AG04449 (cell line): Measurements from ENCODE around the gene LRP8.

Experiments used
- CTCF ChIA-PET: fragments of 350-600 bp; formaldehyde crosslinking; extraction: SDS; loops from one replicate; lab custom pipeline; 2021; ENCODE audit warnings: antibody characterized with exemption; lab: Yijun Ruan, JAX
- POLR2A ChIA-PET: fragments of 400-600, 350-600 bp; formaldehyde crosslinking; extraction: SDS; loops from one replicate; lab custom pipeline; 2020; ENCODE audit warnings: antibody characterized with exemption, inconsistent platforms; lab: Yijun Ruan, JAX
- DNase-seq: peaks from one replicate; pipeline ENCODE4 v3.0.0-alpha.2; 2010; ENCODE audit warnings: low read depth, low spot score
- H3K4me3 ChIP-seq: 2 replicates; pipeline ENCODE4 v1.5.1; 2011; ENCODE audit warnings: low read depth, mild to moderate bottlenecking, control low read depth, low read length
- TF ChIP-seq, protein P1 (sequence below): IDR thresholded peaks from one replicate; pipeline ENCODE4 v1.5.1; 2011; ENCODE audit warnings: mild to moderate bottlenecking, moderate library complexity, low read length, control low read depth, inconsistent platforms; ENCODE audit not compliant: insufficient read depth; ENCODE audit errors: missing control alignments

The LRP8 gene

DNA sequence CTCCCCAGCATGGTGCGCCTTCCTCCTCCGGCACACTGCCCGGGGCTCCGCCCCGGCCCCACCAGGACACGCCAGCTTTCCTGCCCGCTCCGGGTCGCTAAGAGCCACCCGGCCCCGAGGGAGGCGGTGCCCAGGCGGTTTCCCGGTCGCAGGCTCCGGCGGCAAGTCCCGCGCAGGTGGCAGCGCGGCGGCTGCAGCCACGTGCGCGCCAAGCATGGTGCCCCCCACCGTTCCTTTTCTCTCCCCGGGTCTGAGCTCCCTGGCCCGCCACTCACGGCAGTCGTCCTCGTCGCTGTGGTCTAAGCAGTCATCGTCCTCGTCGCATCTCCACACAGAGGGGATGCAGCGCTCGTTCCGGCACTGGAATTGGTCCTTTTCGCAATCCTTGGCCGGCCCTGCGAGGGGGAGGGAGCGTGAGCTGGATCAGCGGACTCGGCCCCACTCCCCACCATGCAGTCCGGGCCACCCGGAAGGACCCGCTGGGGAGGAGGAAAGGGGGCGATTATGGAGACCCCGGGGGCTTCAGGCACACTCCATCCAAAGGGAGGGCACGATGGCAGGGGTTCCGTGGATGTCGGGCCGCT, 1.2 kb downstream of the LRP8 start:
- ChIA-PET POLR2A (no interaction called here), CTCF (interaction anchor here (1.1 to 3.3 kb wide), 2 partner anchors 49 to 67 kb away, joined by 4 to 10 read pairs; no protein-coding TSS in a partner anchor)
- TF ChIP-seq, protein P1, sequence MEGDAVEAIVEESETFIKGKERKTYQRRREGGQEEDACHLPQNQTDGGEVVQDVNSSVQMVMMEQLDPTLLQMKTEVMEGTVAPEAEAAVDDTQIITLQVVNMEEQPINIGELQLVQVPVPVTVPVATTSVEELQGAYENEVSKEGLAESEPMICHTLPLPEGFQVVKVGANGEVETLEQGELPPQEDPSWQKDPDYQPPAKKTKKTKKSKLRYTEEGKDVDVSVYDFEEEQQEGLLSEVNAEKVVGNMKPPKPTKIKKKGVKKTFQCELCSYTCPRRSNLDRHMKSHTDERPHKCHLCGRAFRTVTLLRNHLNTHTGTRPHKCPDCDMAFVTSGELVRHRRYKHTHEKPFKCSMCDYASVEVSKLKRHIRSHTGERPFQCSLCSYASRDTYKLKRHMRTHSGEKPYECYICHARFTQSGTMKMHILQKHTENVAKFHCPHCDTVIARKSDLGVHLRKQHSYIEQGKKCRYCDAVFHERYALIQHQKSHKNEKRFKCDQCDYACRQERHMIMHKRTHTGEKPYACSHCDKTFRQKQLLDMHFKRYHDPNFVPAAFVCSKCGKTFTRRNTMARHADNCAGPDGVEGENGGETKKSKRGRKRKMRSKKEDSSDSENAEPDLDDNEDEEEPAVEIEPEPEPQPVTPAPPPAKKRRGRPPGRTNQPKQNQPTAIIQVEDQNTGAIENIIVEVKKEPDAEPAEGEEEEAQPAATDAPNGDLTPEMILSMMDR: no peak
- H3K4me3 ChIP-seq: peak overlapping the region; percentile 67
- DNase-seq: no peak

DNA sequence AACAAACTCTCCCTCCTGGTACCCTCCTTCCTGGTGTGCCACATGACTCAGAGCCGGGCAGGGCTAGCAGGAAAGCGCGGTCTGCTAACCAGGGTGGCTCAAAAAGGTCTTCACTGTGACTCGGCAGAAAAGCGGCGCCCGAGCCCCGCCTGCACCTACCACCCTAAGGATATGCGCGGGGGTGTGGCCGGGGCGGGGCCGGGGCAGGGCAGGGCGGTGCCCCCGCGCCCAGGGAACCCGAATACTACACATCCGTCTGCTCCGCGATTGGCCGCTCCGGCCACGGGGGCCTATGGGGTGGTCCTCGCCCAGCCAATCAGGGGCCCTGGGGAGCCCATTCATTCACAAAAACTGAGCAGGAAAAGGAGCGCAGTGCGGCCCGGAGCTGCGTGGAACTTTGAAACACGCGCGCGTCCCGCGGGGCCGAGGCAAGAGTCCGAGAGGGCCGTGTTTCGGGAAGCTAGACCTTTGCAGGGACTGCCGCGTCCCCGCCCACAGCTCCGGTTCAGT, 1.7 kb downstream of the LRP8 start:
- ChIA-PET CTCF (interaction anchor here (0.9 to 3.3 kb wide), 3 partner anchors 10 to 67 kb away, joined by 3 to 10 read pairs (median 4); no protein-coding TSS in a partner anchor), POLR2A (no interaction called here)
- TF ChIP-seq, protein P1: no peak
- peak overlapping the region; percentile 67 for H3K4me3 ChIP-seq
- peak; percentile 12 for DNase-seq

DNA sequence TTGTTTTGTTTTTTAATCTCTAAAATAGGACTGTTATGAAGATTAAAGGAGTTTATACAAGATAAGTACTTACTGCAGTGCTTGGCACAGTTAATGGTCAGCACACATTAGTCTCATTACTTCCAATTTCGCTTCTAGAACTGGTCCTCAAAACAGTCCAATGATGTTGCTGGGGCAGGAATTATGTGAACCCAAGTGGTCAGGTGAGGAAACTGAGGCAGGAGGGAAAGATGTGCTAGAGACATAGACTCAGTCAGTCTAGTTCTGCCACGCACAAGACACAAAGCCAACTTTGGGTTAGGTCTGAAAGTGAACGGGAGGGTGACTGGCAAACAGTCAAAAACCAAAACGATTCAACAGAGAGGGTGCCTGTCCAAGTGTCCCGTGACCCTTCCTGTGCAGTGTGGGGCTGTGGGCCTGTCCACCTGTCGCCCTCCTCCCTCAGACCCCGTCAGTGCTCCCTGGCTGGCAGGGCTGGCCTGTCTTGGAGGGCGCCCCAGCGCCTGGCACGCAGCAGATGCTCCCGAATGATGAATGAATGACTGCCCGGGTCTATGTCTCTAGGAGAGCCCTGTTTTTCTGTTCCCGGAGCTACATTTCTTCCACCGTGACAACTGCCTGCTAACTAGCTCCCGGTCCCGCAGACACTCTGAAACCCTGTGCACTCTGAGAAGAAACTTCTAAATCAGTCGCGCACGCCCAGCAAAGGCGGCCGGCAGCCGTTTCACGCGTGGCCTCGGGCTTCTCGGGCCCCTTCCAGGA, 2.4 kb downstream of the LRP8 start:
- peak overlapping the region; percentile 67 for H3K4me3 ChIP-seq
- CTCF ChIA-PET: interaction anchor here (0.9 to 3.3 kb wide), 3 partner anchors 9 to 67 kb away, joined by 3 to 10 read pairs (median 3); no protein-coding TSS in a partner anchor
- POLR2A ChIA-PET: no interaction called here
- no peak for DNase-seq
- TF ChIP-seq, protein P1: no peak

DNA sequence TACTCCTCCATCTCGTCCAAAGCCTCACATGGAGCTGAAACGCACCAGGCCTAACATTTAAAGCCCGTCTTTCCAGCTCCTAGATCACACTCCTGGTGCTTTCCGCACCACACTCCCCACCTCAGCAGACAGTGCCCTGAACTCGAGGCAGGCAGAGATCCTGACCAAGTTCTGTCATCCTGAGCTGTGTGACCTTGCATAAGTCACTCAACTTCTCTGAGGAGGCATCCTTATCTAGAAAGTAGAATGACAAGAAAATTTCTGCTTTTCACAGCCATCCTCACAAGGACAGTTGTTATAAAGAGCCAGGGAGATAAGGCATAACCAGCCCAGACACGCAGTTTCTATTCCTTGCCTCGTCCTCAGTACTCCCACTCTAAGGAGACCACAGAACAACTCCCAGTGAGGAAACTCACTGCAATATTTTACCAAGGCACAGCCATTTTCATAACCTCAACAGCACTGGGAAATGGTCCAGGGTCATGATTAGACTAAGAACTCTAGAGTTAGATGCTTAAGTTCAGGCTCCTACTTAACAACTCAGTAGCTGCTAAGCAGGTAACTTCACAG, 3.1 kb downstream of the LRP8 start:
- CTCF ChIA-PET: interaction anchor here (0.9 to 3.3 kb wide), 4 partner anchors 9 to 68 kb away, joined by 3 to 10 read pairs (median 3); no protein-coding TSS in a partner anchor
- H3K4me3 ChIP-seq: no peak overlapping the region
- TF ChIP-seq, protein P1: no peak
- POLR2A ChIA-PET: no interaction called here
- DNase-seq: no peak

DNA sequence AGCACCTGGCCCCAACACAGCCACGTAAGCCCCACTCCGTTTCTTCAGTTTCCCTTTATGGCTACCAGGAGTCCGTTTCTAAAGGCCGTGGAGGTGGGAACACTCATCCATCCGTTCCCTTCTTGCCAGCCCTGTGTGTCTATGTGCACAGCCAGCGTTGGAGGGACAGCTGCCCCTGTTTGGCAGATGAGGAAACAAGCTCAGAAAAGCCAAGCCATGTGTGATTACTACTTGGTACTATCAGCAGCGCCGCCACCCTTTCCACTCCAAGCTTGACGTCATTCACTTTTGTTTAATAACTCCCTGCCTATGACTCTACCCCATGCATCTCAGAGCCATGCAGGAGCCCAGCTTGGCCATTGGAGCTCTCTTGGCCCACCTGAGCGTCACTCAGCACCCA, 3.5 kb downstream of the LRP8 start:
- H3K4me3 ChIP-seq: no peak overlapping the region
- TF ChIP-seq, protein P1: no peak
- no peak for DNase-seq
- ChIA-PET POLR2A (no interaction called here), CTCF (interaction anchor here (0.9 to 3.3 kb wide), 4 partner anchors 13 to 68 kb away, joined by 3 to 10 read pairs (median 3); no protein-coding TSS in a partner anchor)
